Measurements from ENCODE around the gene TMEM255B. TPM values are rescaled to one million over a fixed set of nuclear protein-coding genes. Genes with fewer than 3 reads are reported as not detected.

The TMEM255B gene
- total RNA-seq, 1 experiment from 2014 or later = 0.86 TPM

GRCh38 chr13:113802090-113802531 lies 43.1 kb downstream of the TMEM255B start:
- Histone ChIP-seq H3K36me3 (ENCODE audit: insufficient read depth, low read length) (no peaks in the 10 kb centered on the region), H4K20me1 (ENCODE audit: insufficient read depth, low read depth, low read length) (no peaks in the 10 kb centered on the region), H3K4me2 (ENCODE audit: low read depth, low read length, poor library complexity, severe bottlenecking) (no peak overlapping the region), H3K4me3 (ENCODE audit: low read length) (no peak overlapping the region), H3K27me3 (ENCODE audit: low read length) (no peaks in the 10 kb centered on the region), H3K79me2 (ENCODE audit: low read length) (no peaks in the 10 kb centered on the region), H3K27ac (ENCODE audit: low read length) (no peak overlapping the region), H2AFZ (ENCODE audit: low read length) (no peak overlapping the region), H3K4me1 (ENCODE audit: low read length) (no peaks in the 10 kb centered on the region), H3K9me2 (replicated peaks; ENCODE audit: insufficient read depth, low read length) (no peaks in the 10 kb centered on the region), H3K9me3 (ENCODE audit: low read length) (no peaks in the 10 kb centered on the region), H3K9ac (ENCODE audit: low read length) (no peak overlapping the region)
- DNase-seq = no peak

DNA sequence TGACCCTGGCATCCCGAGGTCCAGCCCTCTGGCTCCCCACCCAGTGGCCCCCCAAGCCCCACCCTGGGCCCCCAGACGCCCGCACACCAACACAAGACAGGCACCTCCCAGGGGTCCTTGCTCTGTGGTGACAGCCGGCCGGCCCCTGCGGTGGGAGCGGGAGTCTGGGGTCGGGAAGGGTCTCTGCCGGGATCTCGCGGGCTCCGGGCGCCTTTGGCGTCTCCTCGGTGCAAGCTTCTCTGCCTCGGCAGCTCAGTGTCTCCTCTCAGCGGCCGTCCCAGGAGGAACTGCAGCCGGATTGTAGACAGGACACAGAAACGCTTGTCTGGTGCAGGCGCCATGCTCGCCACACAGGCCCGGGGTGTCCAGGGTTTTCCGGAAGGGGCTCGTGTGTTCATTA lies 43.7 kb downstream of the TMEM255B start:
- H3K27me3 ChIP-seq (ENCODE audit: low read length) = no peaks in the 10 kb centered on the region
- H4K20me1 ChIP-seq (ENCODE audit: insufficient read depth, low read depth, low read length) = no peaks in the 10 kb centered on the region
- H3K27ac ChIP-seq (ENCODE audit: low read length) = no peak overlapping the region
- no peaks in the 10 kb centered on the region for H3K9me2 ChIP-seq (replicated peaks; ENCODE audit: insufficient read depth, low read length)
- no peaks in the 10 kb centered on the region for H3K79me2 ChIP-seq (ENCODE audit: low read length)
- no peak overlapping the region for H2AFZ ChIP-seq (ENCODE audit: low read length)
- no peak overlapping the region for H3K9ac ChIP-seq (ENCODE audit: low read length)
- H3K9me3 ChIP-seq (ENCODE audit: low read length) = peaks cover 1% of the 10 kb centered on the region; the same call in 1 of the 2 replicates
- H3K4me3 ChIP-seq (ENCODE audit: low read length) = no peak overlapping the region
- H3K4me1 ChIP-seq (ENCODE audit: low read length) = no peaks in the 10 kb centered on the region
- no peak for DNase-seq
- no peaks in the 10 kb centered on the region for H3K36me3 ChIP-seq (ENCODE audit: insufficient read depth, low read length)
- H3K4me2 ChIP-seq (ENCODE audit: low read depth, low read length, poor library complexity, severe bottlenecking) = no peak overlapping the region

DNA sequence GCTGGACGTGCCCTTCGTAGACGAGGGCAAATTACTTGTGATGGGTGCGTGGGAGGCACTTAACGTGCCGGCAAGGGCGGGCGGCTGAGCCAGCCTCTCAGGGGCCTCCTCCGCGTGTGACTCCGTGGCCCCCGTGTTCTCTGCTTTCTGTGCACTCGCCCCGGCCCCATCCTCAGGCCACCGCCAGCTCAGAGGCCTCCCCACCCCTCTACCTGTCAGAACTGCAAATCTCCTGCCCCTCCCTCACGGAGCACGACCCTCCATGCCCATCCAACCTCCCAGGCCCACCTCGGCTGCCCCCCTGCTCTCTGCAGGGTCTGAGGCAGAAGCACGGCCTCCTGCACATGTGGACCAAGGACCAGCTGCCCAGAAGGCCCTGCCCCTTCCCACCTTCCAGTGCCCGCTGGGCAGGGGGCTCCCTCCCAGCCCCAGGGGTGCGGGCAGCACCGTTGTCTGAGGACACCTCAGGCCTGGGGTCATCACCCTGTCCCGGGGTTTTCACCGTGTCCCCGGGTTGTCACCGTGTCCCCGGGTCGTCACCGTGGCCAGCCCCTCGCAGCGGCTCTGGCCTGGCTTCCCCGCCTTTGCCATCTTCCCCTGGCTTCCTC lies 44.5 kb downstream of the TMEM255B start:
- no peak for DNase-seq
- Histone ChIP-seq H3K4me2 (ENCODE audit: low read depth, low read length, poor library complexity, severe bottlenecking) (no peak overlapping the region), H4K20me1 (ENCODE audit: insufficient read depth, low read depth, low read length) (no peaks in the 10 kb centered on the region)

DNA sequence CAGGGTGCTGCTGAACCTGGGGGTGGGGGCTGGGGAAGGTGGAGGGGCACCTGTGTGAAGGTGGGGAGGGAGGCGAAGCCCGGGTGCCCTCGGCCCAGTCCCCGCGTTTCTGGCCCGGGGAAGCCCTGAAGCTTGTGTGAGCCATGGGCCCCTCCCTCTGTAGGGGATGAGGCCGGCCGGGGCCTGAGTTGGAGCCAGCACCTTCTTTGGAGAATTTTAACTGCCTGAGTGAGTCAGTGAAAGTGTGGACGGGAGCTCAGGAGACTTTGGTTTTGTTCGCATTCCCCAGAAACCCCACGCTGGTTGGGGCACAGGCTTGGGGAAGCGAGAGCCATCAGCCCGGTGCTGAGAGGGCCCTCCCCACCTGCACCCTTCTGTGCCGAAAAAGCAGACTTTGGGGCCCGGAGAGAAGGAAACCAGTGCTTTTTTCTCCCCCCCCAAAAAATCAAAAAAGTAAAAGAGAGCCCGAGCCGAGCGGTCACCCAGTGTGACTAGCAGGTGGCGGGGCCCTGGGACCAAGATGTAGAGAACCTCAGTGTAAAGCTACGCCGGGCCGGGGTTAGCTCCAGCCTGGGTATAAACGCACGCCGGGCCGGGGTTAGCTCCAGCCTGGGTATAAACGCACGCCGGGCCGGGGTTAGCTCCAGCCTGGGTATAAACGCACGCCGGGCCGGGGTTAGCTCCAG lies 45.1 kb downstream of the TMEM255B start:
- H3K4me3 ChIP-seq (ENCODE audit: low read length) = no peak overlapping the region
- no peak overlapping the region for H3K4me2 ChIP-seq (ENCODE audit: low read depth, low read length, poor library complexity, severe bottlenecking)
- H3K4me1 ChIP-seq (ENCODE audit: low read length) = no peaks in the 10 kb centered on the region
- H3K9me2 ChIP-seq (replicated peaks; ENCODE audit: insufficient read depth, low read length) = no peaks in the 10 kb centered on the region
- H3K36me3 ChIP-seq (ENCODE audit: insufficient read depth, low read length) = no peaks in the 10 kb centered on the region
- H3K27me3 ChIP-seq (ENCODE audit: low read length) = no peaks in the 10 kb centered on the region
- no peak overlapping the region for H3K9ac ChIP-seq (ENCODE audit: low read length)
- no peak overlapping the region for H2AFZ ChIP-seq (ENCODE audit: low read length)
- H3K9me3 ChIP-seq (ENCODE audit: low read length) = peaks cover 8% of the 10 kb centered on the region; the same call in 1 of the 2 replicates
- no peak overlapping the region for H3K27ac ChIP-seq (ENCODE audit: low read length)
- no peak for DNase-seq
- H3K79me2 ChIP-seq (ENCODE audit: low read length) = no peaks in the 10 kb centered on the region
- H4K20me1 ChIP-seq (ENCODE audit: insufficient read depth, low read depth, low read length) = no peaks in the 10 kb centered on the region

More for the DNA sequence above, 44.5 kb downstream of the TMEM255B start:
- H3K4me1 ChIP-seq (ENCODE audit: low read length) = no peaks in the 10 kb centered on the region
- no peak overlapping the region for H2AFZ ChIP-seq (ENCODE audit: low read length)
- no peaks in the 10 kb centered on the region for H3K79me2 ChIP-seq (ENCODE audit: low read length)
- H3K9ac ChIP-seq (ENCODE audit: low read length) = no peak overlapping the region
- no peak overlapping the region for H3K27ac ChIP-seq (ENCODE audit: low read length)
- H3K36me3 ChIP-seq (ENCODE audit: insufficient read depth, low read length) = no peaks in the 10 kb centered on the region
- no peaks in the 10 kb centered on the region for H3K9me2 ChIP-seq (replicated peaks; ENCODE audit: insufficient read depth, low read length)
- no peaks in the 10 kb centered on the region for H3K27me3 ChIP-seq (ENCODE audit: low read length)
- H3K9me3 ChIP-seq (ENCODE audit: low read length) = peaks cover 8% of the 10 kb centered on the region; the same call in 1 of the 2 replicates
- no peak overlapping the region for H3K4me3 ChIP-seq (ENCODE audit: low read length)

DNA sequence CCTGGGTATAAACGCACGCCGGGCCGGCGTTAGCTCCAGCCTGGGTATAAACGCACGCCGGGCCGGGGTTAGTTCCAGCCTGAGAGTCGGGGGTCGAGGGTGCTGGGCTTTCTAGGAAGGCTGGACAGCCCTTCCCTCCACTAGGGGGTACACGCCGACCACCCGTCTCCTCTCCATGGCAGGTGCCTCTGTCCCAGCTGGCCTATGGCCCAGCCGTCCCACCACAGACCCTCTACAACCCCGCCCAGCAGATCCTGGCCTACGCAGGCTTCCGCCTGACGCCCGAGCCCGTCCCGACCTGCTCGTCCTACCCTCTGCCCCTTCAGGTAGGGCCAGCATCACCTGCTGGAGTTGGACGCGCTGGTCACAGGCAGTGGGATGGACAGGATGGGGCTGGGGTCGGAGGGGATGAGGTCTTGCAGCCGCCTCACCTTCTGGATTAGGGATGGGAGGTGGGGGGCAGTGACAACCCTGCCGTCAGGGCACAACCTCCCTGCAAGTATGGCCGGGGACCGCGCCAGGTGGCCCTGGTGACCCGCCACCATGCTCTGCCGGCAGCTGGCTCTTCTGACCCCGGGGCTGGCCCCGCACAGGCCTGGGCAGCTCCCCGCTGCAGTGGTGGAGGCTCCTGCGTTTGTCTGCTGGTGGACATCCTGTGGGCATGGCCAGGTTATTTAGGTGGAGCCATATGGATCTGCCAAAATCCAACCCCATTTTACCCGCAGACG lies 45.8 kb downstream of the TMEM255B start:
- Histone ChIP-seq H3K27ac (ENCODE audit: low read length) (no peak overlapping the region), H4K20me1 (ENCODE audit: insufficient read depth, low read depth, low read length) (no peaks in the 10 kb centered on the region), H3K27me3 (ENCODE audit: low read length) (no peaks in the 10 kb centered on the region), H2AFZ (ENCODE audit: low read length) (no peak overlapping the region), H3K9ac (ENCODE audit: low read length) (no peak overlapping the region), H3K79me2 (ENCODE audit: low read length) (no peaks in the 10 kb centered on the region), H3K4me1 (ENCODE audit: low read length) (no peaks in the 10 kb centered on the region), H3K9me2 (replicated peaks; ENCODE audit: insufficient read depth, low read length) (no peaks in the 10 kb centered on the region), H3K4me3 (ENCODE audit: low read length) (no peak overlapping the region), H3K4me2 (ENCODE audit: low read depth, low read length, poor library complexity, severe bottlenecking) (no peak overlapping the region), H3K9me3 (ENCODE audit: low read length) (peaks cover 8% of the 10 kb centered on the region; the same call in 1 of the 2 replicates), H3K36me3 (ENCODE audit: insufficient read depth, low read length) (no peaks in the 10 kb centered on the region)
- no peak for DNase-seq

- no peaks in the 10 kb centered on the region for H3K4me1 ChIP-seq (ENCODE audit: low read length)
- H3K9ac ChIP-seq (ENCODE audit: low read length) = no peak overlapping the region
- peaks cover 8% of the 10 kb centered on the region; the same call in 1 of the 2 replicates for H3K9me3 ChIP-seq (ENCODE audit: low read length)
- H3K4me2 ChIP-seq (ENCODE audit: low read depth, low read length, poor library complexity, severe bottlenecking) = no peak overlapping the region
- H3K27me3 ChIP-seq (ENCODE audit: low read length) = no peaks in the 10 kb centered on the region
- no peaks in the 10 kb centered on the region for H3K9me2 ChIP-seq (replicated peaks; ENCODE audit: insufficient read depth, low read length)
- no peak overlapping the region for H2AFZ ChIP-seq (ENCODE audit: low read length)
- H3K79me2 ChIP-seq (ENCODE audit: low read length) = no peaks in the 10 kb centered on the region
- H3K27ac ChIP-seq (ENCODE audit: low read length) = no peak overlapping the region
- no peak overlapping the region for H3K4me3 ChIP-seq (ENCODE audit: low read length)
- H3K36me3 ChIP-seq (ENCODE audit: insufficient read depth, low read length) = no peaks in the 10 kb centered on the region
- no peaks in the 10 kb centered on the region for H4K20me1 ChIP-seq (ENCODE audit: insufficient read depth, low read depth, low read length)
- no peak for DNase-seq
These were observed 46.5 kb downstream of the TMEM255B start for GRCh38 chr13:113805431-113806103.

- Histone ChIP-seq H3K9ac (ENCODE audit: low read length) (no peak overlapping the region), H4K20me1 (ENCODE audit: insufficient read depth, low read depth, low read length) (no peaks in the 10 kb centered on the region), H3K27ac (ENCODE audit: low read length) (no peak overlapping the region), H3K9me2 (replicated peaks; ENCODE audit: insufficient read depth, low read length) (no peaks in the 10 kb centered on the region), H3K4me3 (ENCODE audit: low read length) (no peak overlapping the region), H3K9me3 (ENCODE audit: low read length) (peaks cover 8% of the 10 kb centered on the region; the same call in 1 of the 2 replicates), H3K79me2 (ENCODE audit: low read length) (no peaks in the 10 kb centered on the region), H2AFZ (ENCODE audit: low read length) (no peak overlapping the region), H3K4me2 (ENCODE audit: low read depth, low read length, poor library complexity, severe bottlenecking) (no peak overlapping the region), H3K4me1 (ENCODE audit: low read length) (no peaks in the 10 kb centered on the region), H3K27me3 (ENCODE audit: low read length) (no peaks in the 10 kb centered on the region), H3K36me3 (ENCODE audit: insufficient read depth, low read length) (no peaks in the 10 kb centered on the region)
- no peak for DNase-seq
These were observed 47.1 kb downstream of the TMEM255B start for GRCh38 chr13:113806104-113806471.

GRCh38 chr13:113806526-113806925 lies 47.5 kb downstream of the TMEM255B start:
- H3K4me2 ChIP-seq (ENCODE audit: low read depth, low read length, poor library complexity, severe bottlenecking) = no peak overlapping the region
- no peak overlapping the region for H2AFZ ChIP-seq (ENCODE audit: low read length)
- no peaks in the 10 kb centered on the region for H3K36me3 ChIP-seq (ENCODE audit: insufficient read depth, low read length)
- H4K20me1 ChIP-seq (ENCODE audit: insufficient read depth, low read depth, low read length) = no peaks in the 10 kb centered on the region
- H3K4me3 ChIP-seq (ENCODE audit: low read length) = no peak overlapping the region
- H3K4me1 ChIP-seq (ENCODE audit: low read length) = no peaks in the 10 kb centered on the region
- H3K27me3 ChIP-seq (ENCODE audit: low read length) = no peaks in the 10 kb centered on the region
- DNase-seq = no peak
- H3K9me2 ChIP-seq (replicated peaks; ENCODE audit: insufficient read depth, low read length) = no peaks in the 10 kb centered on the region
- H3K79me2 ChIP-seq (ENCODE audit: low read length) = no peaks in the 10 kb centered on the region
- H3K27ac ChIP-seq (ENCODE audit: low read length) = no peak overlapping the region
- H3K9me3 ChIP-seq (ENCODE audit: low read length) = peaks cover 8% of the 10 kb centered on the region; the same call in 1 of the 2 replicates
- H3K9ac ChIP-seq (ENCODE audit: low read length) = no peak overlapping the region

All from Karpas-422 (cell line).